Neural progenitor cell (in vitro differentiated cells): ENCODE results near the gene LIG3. TPM values are rescaled to one million over a fixed set of nuclear protein-coding genes. Genes with fewer than 3 reads are reported as not detected.
"Not testable (repeated sequence)": the region's sequence is repeated elsewhere in the genome, so short reads cannot be mapped to it uniquely, and the experiment has no call there.

Experiments
- DNase-seq: peaks from one replicate; pipeline ENCODE4 v3.0.0-alpha.2; 2016; ENCODE audit warnings: low spot score
- H2AFZ ChIP-seq: fragments of 200-600 bp; sonication (generic); replicated peaks from 2 replicates; pipeline ENCODE4 v1.6.1; 2016; ENCODE audit warnings: antibody characterized with exemption
- H3F3A ChIP-seq: fragments of 200-600 bp; sonication (generic); 2 replicates; pipeline ENCODE4 v1.6.1; 2016; ENCODE audit warnings: antibody characterized with exemption, low read depth
- H3K27ac ChIP-seq: fragments of 200-600 bp; sonication (generic); 2 replicates; pipeline ENCODE4 v1.5.1; 2016; ENCODE audit warnings: mild to moderate bottlenecking
- H3K27me3 ChIP-seq: fragments of 200-600 bp; sonication (generic); 2 replicates; pipeline ENCODE4 v1.6.1; 2016; ENCODE audit warnings: mild to moderate bottlenecking, moderate library complexity
- H3K36me3 ChIP-seq: fragments of 200-600 bp; sonication (generic); 2 replicates; pipeline ENCODE4 v1.5.1; 2016
- H3K4me1 ChIP-seq: fragments of 200-600 bp; sonication (generic); 2 replicates; pipeline ENCODE4 v1.6.1; 2016; ENCODE audit warnings: mixed run types
- H3K4me2 ChIP-seq: fragments of 200-600 bp; sonication (generic); 2 replicates; pipeline ENCODE4 v1.6.1; 2016
- H3K4me3 ChIP-seq: fragments of 200-600 bp; sonication (generic); 2 replicates; pipeline ENCODE4 v1.5.1; 2016
- H3K79me2 ChIP-seq: fragments of 200-600 bp; sonication (generic); 2 replicates; pipeline ENCODE4 v1.6.1; 2016; ENCODE audit warnings: low read depth
- H3K9ac ChIP-seq: fragments of 200-600 bp; sonication (generic); 2 replicates; pipeline ENCODE4 v1.6.1; 2016
- H3K9me3 ChIP-seq: fragments of 200-600 bp; sonication (generic); 2 replicates; pipeline ENCODE4 v1.5.1; 2016; ENCODE audit warnings: low read depth
- H4K20me1 ChIP-seq: fragments of 200-600 bp; sonication (generic); 2 replicates; pipeline ENCODE4 v1.6.1; 2016; ENCODE audit warnings: low read depth
- H3K27ac Mint-ChIP-seq: 3 replicates; pipeline ENCODE4 v1.8.0; 2021; ENCODE audit warnings: mixed read lengths
- H3K27me3 Mint-ChIP-seq: 2 replicates; pipeline ENCODE4 v1.8.0; 2022; ENCODE audit warnings: low read depth, mild to moderate bottlenecking, inconsistent platforms, moderate library complexity, mixed read lengths; ENCODE audit not compliant: insufficient read depth
- H3K36me3 Mint-ChIP-seq: 3 replicates; pipeline ENCODE4 v1.8.0; 2021; ENCODE audit warnings: mixed read lengths
- H3K4me1 Mint-ChIP-seq: 3 replicates; pipeline ENCODE4 v1.8.0; 2021; ENCODE audit warnings: mixed read lengths
- H3K4me3 Mint-ChIP-seq: 3 replicates; pipeline ENCODE4 v1.8.0; 2021; ENCODE audit warnings: mild to moderate bottlenecking, moderate library complexity, mixed read lengths
- H3K9me3 Mint-ChIP-seq: 3 replicates; pipeline ENCODE4 v1.8.0; 2020; ENCODE audit warnings: mixed read lengths
- EZH2 ChIP-seq: fragments of 200-600 bp; sonication (generic); IDR thresholded peaks from 2 replicates; pipeline ENCODE4 v1.6.1; 2017; ENCODE audit warnings: antibody characterized with exemption, mild to moderate bottlenecking, moderate library complexity
- EZH2phosphoT487 ChIP-seq: fragments of 200-600 bp; sonication (generic); IDR thresholded peaks from 2 replicates; pipeline ENCODE4 v1.6.1; 2017; ENCODE audit warnings: antibody characterized with exemption
- total RNA-seq: library from RNA; depleted of rRNA; stranded (reverse); fragments of >200 nt; gene quantifications from 2 replicates; pipeline ENCODE4 v1.2.3, GENCODE V29; 2015; ENCODE audit warnings: low replicate concordance
- TF ChIP-seq, protein P1 (sequence below): fragments of 200-600 bp; sonication (generic); IDR thresholded peaks from 2 replicates; pipeline ENCODE4 v1.5.1; 2017; ENCODE audit warnings: antibody characterized with exemption, mild to moderate bottlenecking

LIG3 gene
- total RNA-seq, 1 donor from 2014 or later, result 89.6 TPM

DNA sequence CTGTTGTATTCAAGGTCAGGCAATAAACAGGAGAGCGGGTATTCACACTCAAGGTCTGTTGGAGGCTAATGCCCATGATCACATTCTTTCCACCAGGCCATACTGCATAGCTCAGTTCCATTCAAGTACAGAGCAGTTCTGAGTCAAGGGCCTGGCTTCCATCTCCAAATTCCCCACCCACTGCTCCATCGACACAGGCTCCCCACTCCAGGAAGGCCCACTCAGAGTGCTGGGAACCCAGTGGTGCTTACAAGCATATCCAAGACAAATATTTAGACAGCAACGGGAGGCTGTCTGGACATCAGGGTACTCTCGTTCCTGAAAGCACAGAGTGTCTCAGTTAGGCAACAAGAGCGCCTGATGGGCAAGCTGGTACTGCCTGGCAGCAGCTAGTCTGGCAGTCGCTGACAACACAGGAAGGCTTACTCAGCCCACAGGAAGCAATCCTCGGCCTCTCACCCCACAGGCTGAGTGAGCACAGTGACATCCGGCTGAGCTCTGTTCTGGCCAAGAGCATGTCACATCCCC lies 42.3 kb downstream of the LIG3 start:
- H3K4me3 ChIP-seq, result no peak overlapping the region
- Mint-ChIP-seq H3K4me3 (no peak overlapping the region), H3K27me3 (no peaks in the 10 kb centered on the region), H3K4me1 (no peaks in the 10 kb centered on the region), H3K36me3 (no peaks in the 10 kb centered on the region), H3K27ac (no peak overlapping the region), H3K9me3 (no peaks in the 10 kb centered on the region)
- no peak overlapping the region for H3K9ac ChIP-seq
- no peak overlapping the region for H3K27ac ChIP-seq
- H3K36me3 ChIP-seq, result no peaks in the 10 kb centered on the region
- no peaks in the 10 kb centered on the region for H4K20me1 ChIP-seq
- no peak overlapping the region for H3K4me2 ChIP-seq
- H2AFZ ChIP-seq, result no peak overlapping the region
- no peaks in the 10 kb centered on the region for H3F3A ChIP-seq
- H3K79me2 ChIP-seq, result no peaks in the 10 kb centered on the region
- TF ChIP-seq, protein P1, sequence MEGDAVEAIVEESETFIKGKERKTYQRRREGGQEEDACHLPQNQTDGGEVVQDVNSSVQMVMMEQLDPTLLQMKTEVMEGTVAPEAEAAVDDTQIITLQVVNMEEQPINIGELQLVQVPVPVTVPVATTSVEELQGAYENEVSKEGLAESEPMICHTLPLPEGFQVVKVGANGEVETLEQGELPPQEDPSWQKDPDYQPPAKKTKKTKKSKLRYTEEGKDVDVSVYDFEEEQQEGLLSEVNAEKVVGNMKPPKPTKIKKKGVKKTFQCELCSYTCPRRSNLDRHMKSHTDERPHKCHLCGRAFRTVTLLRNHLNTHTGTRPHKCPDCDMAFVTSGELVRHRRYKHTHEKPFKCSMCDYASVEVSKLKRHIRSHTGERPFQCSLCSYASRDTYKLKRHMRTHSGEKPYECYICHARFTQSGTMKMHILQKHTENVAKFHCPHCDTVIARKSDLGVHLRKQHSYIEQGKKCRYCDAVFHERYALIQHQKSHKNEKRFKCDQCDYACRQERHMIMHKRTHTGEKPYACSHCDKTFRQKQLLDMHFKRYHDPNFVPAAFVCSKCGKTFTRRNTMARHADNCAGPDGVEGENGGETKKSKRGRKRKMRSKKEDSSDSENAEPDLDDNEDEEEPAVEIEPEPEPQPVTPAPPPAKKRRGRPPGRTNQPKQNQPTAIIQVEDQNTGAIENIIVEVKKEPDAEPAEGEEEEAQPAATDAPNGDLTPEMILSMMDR, result no peak
- TF ChIP-seq EZH2phosphoT487, result no peak
- TF ChIP-seq EZH2, result no peak
- no peaks in the 10 kb centered on the region for H3K9me3 ChIP-seq
- DNase-seq, result no peak
- peaks cover 9% of the 10 kb centered on the region for H3K4me1 ChIP-seq
- no peaks in the 10 kb centered on the region for H3K27me3 ChIP-seq

DNA sequence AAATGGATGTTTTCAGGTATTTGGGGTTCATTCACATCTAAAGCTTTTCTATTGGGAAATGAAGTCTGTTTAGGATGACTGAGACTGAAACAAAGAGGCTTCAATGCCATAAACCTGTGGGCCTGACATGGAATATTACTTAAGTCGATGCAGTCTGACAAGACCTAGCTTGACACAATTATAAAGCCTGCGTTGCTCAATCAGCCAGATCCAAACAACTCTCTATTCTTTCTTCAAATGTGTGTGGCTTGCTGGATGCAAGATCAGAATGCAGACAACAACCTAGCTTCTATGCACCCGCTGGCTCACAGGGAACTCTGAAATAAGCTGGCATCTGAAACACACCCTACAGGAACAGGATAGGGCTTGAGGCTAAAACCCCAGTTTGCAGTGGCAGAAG lies 43.2 kb downstream of the LIG3 start:
- Histone ChIP-seq H4K20me1 (no peaks in the 10 kb centered on the region), H3K4me1 (no peaks in the 10 kb centered on the region), H3K9ac (no peak overlapping the region), H3K79me2 (no peaks in the 10 kb centered on the region), H3K27ac (no peak overlapping the region), H3K27me3 (no peaks in the 10 kb centered on the region), H3K36me3 (no peaks in the 10 kb centered on the region), H3F3A (no peaks in the 10 kb centered on the region), H3K9me3 (no peaks in the 10 kb centered on the region), H2AFZ (no peak overlapping the region), H3K4me3 (no peak overlapping the region), H3K4me2 (no peak overlapping the region)
- Mint-ChIP-seq H3K4me1 (no peaks in the 10 kb centered on the region), H3K27ac (no peak overlapping the region), H3K4me3 (no peak overlapping the region), H3K9me3 (no peaks in the 10 kb centered on the region), H3K27me3 (no peaks in the 10 kb centered on the region), H3K36me3 (no peaks in the 10 kb centered on the region)
- no peak for DNase-seq
- TF ChIP-seq, protein P1, result no peak
- no peak for TF ChIP-seq EZH2phosphoT487
- TF ChIP-seq EZH2, result no peak

DNA sequence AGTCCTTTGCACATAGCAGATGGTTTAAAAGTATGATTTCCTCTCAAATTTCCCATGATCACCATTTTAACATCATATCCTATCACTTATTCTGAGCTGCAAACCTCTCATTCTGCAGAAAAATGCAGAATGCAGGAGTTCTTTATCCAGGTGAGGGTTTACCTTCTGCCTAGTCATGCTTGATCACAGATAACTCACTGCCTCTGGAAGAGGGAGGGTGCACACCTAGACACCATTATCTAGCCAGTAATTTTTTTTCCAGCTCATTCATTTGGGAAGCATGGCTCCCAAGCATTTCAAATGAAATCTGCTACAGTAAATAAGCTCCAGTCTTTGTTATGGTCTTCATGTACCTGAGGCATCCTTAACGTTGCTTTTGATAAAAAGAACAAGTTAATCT lies 45.2 kb downstream of the LIG3 start:
- Histone ChIP-seq H3K9ac (no peak overlapping the region), H3K4me1 (no peaks in the 10 kb centered on the region), H3K9me3 (no peaks in the 10 kb centered on the region), H3K4me2 (no peak overlapping the region), H3K27ac (no peak overlapping the region), H2AFZ (no peak overlapping the region), H4K20me1 (no peaks in the 10 kb centered on the region), H3K36me3 (no peaks in the 10 kb centered on the region), H3K27me3 (no peaks in the 10 kb centered on the region), H3F3A (no peaks in the 10 kb centered on the region), H3K79me2 (no peaks in the 10 kb centered on the region), H3K4me3 (no peak overlapping the region)
- Mint-ChIP-seq H3K27me3 (no peaks in the 10 kb centered on the region), H3K36me3 (no peaks in the 10 kb centered on the region), H3K4me3 (no peak overlapping the region), H3K9me3 (no peaks in the 10 kb centered on the region), H3K27ac (no peak overlapping the region), H3K4me1 (no peaks in the 10 kb centered on the region)
- TF ChIP-seq, protein P1, result no peak
- TF ChIP-seq EZH2 (no peak), EZH2phosphoT487 (no peak)
- DNase-seq, result no peak

DNA sequence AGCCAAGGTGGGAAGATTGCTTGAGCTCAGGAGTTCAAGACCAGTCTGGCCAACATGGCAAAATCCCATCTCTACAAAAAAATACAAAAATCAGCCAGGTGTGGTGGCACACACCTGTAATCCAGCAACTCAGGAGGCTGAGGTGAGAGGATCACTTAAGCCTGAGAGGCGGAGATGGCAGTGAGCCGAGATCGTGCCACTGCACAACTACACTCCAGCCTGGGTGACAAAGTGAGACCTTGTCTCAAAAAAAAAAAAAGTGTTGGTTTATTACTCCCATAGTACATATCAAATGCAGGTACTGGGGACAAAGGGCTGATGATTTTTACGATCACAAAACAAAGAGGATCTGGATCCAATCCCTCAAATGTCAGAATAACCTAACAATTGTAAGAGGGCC lies 47.8 kb downstream of the LIG3 start:
- not testable (repeated sequence) for H3K27ac ChIP-seq, H2AFZ ChIP-seq, DNase-seq, H3K4me3 ChIP-seq, H3K9me3 Mint-ChIP-seq, H3K36me3 ChIP-seq, H3K4me3 Mint-ChIP-seq, H4K20me1 ChIP-seq, H3K9ac ChIP-seq, H3K4me1 ChIP-seq, H3K4me2 ChIP-seq, H3K4me1 Mint-ChIP-seq, H3K27me3 Mint-ChIP-seq, H3K27ac Mint-ChIP-seq, H3F3A ChIP-seq, H3K36me3 Mint-ChIP-seq, H3K79me2 ChIP-seq, H3K27me3 ChIP-seq, H3K9me3 ChIP-seq
